Endodermal cell (in vitro differentiated cells): ENCODE results near the gene ACACA. TPM values are rescaled to one million over a fixed set of nuclear protein-coding genes. Genes with fewer than 3 reads are reported as not detected.

Experiments used
- DNase-seq: peaks from one replicate; pipeline ENCODE4 v3.0.0-alpha.2; 2017
- H3K27ac ChIP-seq: 2 replicates; pipeline ENCODE4 v1.5.1; 2013; ENCODE audit warnings: mild to moderate bottlenecking, low read depth, low read length, moderate library complexity
- H3K27me3 ChIP-seq: 2 replicates; pipeline ENCODE4 v1.6.1; 2013; ENCODE audit warnings: mild to moderate bottlenecking, low read length, moderate library complexity; ENCODE audit not compliant: insufficient read depth, control insufficient read depth, poor library complexity, severe bottlenecking
- H3K36me3 ChIP-seq: 2 replicates; pipeline ENCODE4 v1.7.0; 2013; ENCODE audit warnings: mild to moderate bottlenecking, low read length, moderate library complexity; ENCODE audit not compliant: control insufficient read depth, insufficient read depth
- H3K4me1 ChIP-seq: one replicate; pipeline ENCODE4 v1.7.0; 2013; ENCODE audit warnings: low read length; ENCODE audit not compliant: control insufficient read depth, insufficient read depth
- H3K4me3 ChIP-seq: 2 replicates; pipeline ENCODE4 v1.5.1; 2013; ENCODE audit warnings: mild to moderate bottlenecking, low read length, moderate library complexity
- H3K9ac ChIP-seq: 2 replicates; pipeline ENCODE4 v1.6.1; 2013; ENCODE audit warnings: mild to moderate bottlenecking, low read length, moderate library complexity; ENCODE audit not compliant: poor library complexity, severe bottlenecking; ENCODE audit errors: extremely low read depth
- H3K9me3 ChIP-seq: 2 replicates; pipeline ENCODE4 v1.6.1; 2013; ENCODE audit warnings: mild to moderate bottlenecking, low read length, moderate library complexity; ENCODE audit not compliant: control insufficient read depth
- H3K27ac Mint-ChIP-seq: 2 replicates; pipeline ENCODE4 v1.8.0; 2020; ENCODE audit warnings: mixed read lengths
- H3K27me3 Mint-ChIP-seq: 2 replicates; pipeline ENCODE4 v1.8.0; 2021; ENCODE audit warnings: mild to moderate bottlenecking, mixed read lengths; ENCODE audit not compliant: insufficient read depth
- H3K36me3 Mint-ChIP-seq: 2 replicates; pipeline ENCODE4 v1.8.0; 2020; ENCODE audit warnings: low read depth, mixed read lengths
- H3K4me1 Mint-ChIP-seq: 2 replicates; pipeline ENCODE4 v1.8.0; 2020; ENCODE audit warnings: mixed read lengths
- H3K4me3 Mint-ChIP-seq: 2 replicates; pipeline ENCODE4 v1.8.0; 2020; ENCODE audit warnings: mild to moderate bottlenecking, moderate library complexity, mixed read lengths
- H3K9me3 Mint-ChIP-seq: 2 replicates; pipeline ENCODE4 v1.8.0; 2020; ENCODE audit warnings: mild to moderate bottlenecking, mixed read lengths
- CTCF ChIP-seq: fragments of 200-600 bp; sonication (generic); conservative IDR thresholded peaks from 2 replicates; pipeline ENCODE4 v1.5.0; 2021; ENCODE audit warnings: antibody characterized with exemption, mild to moderate bottlenecking
- WGBS, 2 experiments: methylation state at CpG; one replicate each; pipeline versions ENCODE4 v1.1.5 to v1.1.7; 2013; ENCODE audit warnings: missing lambda C conversion rate in 2 of 2, mixed read lengths in 1 of 2; ENCODE audit not compliant: insufficient coverage in 1 of 2, insufficient read length in 1 of 2; 5-methylcytosine and 5-hydroxymethylcytosine counted together
- total RNA-seq, 2 donors: library from RNA; stranded (reverse); fragmentation: NEBNext Ultra II Directional in 1 of 2; extraction: Animal tissue kit (Norgen Biotek cat#: 25700) in 1 of 2; gene quantifications; 2 replicates in 1 of 2; 3 replicates in 1 of 2; pipeline ENCODE4 v1.2.1, GENCODE V29; 2021

Gene ACACA
- total RNA-seq, 2 donors from 2014 or later, result 66.7 to 68.6 TPM

- H3K4me1 ChIP-seq, result peaks cover 17% of the 10 kb centered on the region
- no peak for TF ChIP-seq CTCF
- WGBS, 2 experiments, result 84 to 85% methylated on average over 11 of the region's 11 CpGs
- H3K27me3 Mint-ChIP-seq, result no peaks in the 10 kb centered on the region
- no peak overlapping the region for H3K4me3 ChIP-seq
- no peaks in the 10 kb centered on the region for H3K9me3 Mint-ChIP-seq
- no peak overlapping the region for H3K27ac ChIP-seq
- H3K9ac ChIP-seq, result no peak overlapping the region
- H3K27ac Mint-ChIP-seq, result no peak overlapping the region
- no peaks in the 10 kb centered on the region for H3K9me3 ChIP-seq
- H3K27me3 ChIP-seq, result no peaks in the 10 kb centered on the region
- DNase-seq, result peak; percentile 55
- H3K4me1 Mint-ChIP-seq, result peaks cover 48% of the 10 kb centered on the region
- H3K36me3 Mint-ChIP-seq, result no peaks in the 10 kb centered on the region
- H3K4me3 Mint-ChIP-seq, result no peak overlapping the region
- no peaks in the 10 kb centered on the region for H3K36me3 ChIP-seq
Measured at GRCh38 chr17:37064206-37064605, 342.4 kb downstream of the ACACA start.

DNA sequence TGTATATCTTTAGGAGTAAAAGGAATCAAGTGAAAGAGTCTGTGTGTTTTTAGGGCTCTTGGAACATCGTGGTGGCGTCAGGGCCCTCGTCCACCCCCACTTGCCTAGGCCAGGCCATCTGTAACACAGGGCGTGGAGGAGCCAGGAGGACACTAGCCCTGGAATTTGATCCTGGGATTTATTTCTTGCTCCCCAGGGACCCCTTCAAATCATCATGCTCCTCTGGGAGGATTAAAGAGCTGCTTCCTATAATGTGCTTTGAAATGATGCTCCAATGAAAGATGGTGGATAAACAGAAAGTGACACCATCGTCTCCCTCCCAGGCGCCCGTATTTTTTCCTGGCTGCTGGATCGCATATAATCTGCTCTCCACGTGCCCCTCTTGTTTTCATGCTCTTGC is 344.6 kb downstream of the ACACA start:
- H3K4me1 ChIP-seq, result peaks cover 17% of the 10 kb centered on the region
- TF ChIP-seq CTCF, result no peak
- no peaks in the 10 kb centered on the region for H3K9me3 ChIP-seq
- Mint-ChIP-seq H3K4me3 (no peak overlapping the region), H3K4me1 (peaks cover 35% of the 10 kb centered on the region), H3K27me3 (no peaks in the 10 kb centered on the region), H3K36me3 (peaks cover 8% of the 10 kb centered on the region), H3K27ac (no peak overlapping the region), H3K9me3 (no peaks in the 10 kb centered on the region)
- H3K27ac ChIP-seq, result no peak overlapping the region
- H3K36me3 ChIP-seq, result peaks cover 6% of the 10 kb centered on the region
- DNase-seq, result peak; percentile 46
- H3K27me3 ChIP-seq, result no peaks in the 10 kb centered on the region
- WGBS, 2 experiments, result 87 to 88% methylated on average over 4 to 9 of the region's 9 CpGs
- no peak overlapping the region for H3K4me3 ChIP-seq
- H3K9ac ChIP-seq, result no peak overlapping the region

- no peaks in the 10 kb centered on the region for H3K27me3 Mint-ChIP-seq
- no peak overlapping the region for H3K9ac ChIP-seq
- no peaks in the 10 kb centered on the region for H3K9me3 Mint-ChIP-seq
- H3K27ac Mint-ChIP-seq, result no peak overlapping the region
- no peaks in the 10 kb centered on the region for H3K9me3 ChIP-seq
- H3K27me3 ChIP-seq, result no peaks in the 10 kb centered on the region
- WGBS, 2 experiments, result 92 to 95% methylated on average over 4 to 7 of the region's 7 CpGs
- H3K4me1 ChIP-seq, result peaks cover 6% of the 10 kb centered on the region
- H3K4me1 Mint-ChIP-seq, result peaks cover 24% of the 10 kb centered on the region
- H3K4me3 ChIP-seq, result no peak overlapping the region
- peaks cover 15% of the 10 kb centered on the region for H3K36me3 ChIP-seq
- peak; percentile 31 for DNase-seq
- H3K27ac ChIP-seq, result no peak overlapping the region
- TF ChIP-seq CTCF, result no peak
- H3K4me3 Mint-ChIP-seq, result no peak overlapping the region
- peaks cover 19% of the 10 kb centered on the region for H3K36me3 Mint-ChIP-seq
Measured at GRCh38 chr17:37060928-37061327, 345.7 kb downstream of the ACACA start.
